Hepatocyte (in vitro differentiated cells): ENCODE data around the gene KDM4C. TPM values are rescaled to one million over a fixed set of nuclear protein-coding genes. Genes with fewer than 3 reads are reported as not detected.

Experiments used
- DNase-seq: peaks from one replicate; pipeline ENCODE4 v3.0.0-alpha.2; 2016; ENCODE audit warnings: low spot score
- H2AFZ ChIP-seq: fragments of 200-600 bp; sonication (generic); 2 replicates; pipeline ENCODE4 v1.6.0; 2016; ENCODE audit warnings: antibody characterized with exemption, mild to moderate bottlenecking
- H3K27ac ChIP-seq: fragments of 200-600 bp; sonication (generic); 2 replicates; pipeline ENCODE4 v1.5.1; 2016; ENCODE audit warnings: mild to moderate bottlenecking
- H3K27me3 ChIP-seq: fragments of 200-600 bp; sonication (generic); 2 replicates; pipeline ENCODE4 v1.6.1; 2016
- H3K36me3 ChIP-seq: fragments of 200-600 bp; sonication (generic); replicated peaks from 2 replicates; pipeline ENCODE4 v1.5.1; 2016; ENCODE audit warnings: low read depth; ENCODE audit not compliant: insufficient read depth
- H3K4me1 ChIP-seq: fragments of 200-600 bp; sonication (generic); 2 replicates; pipeline ENCODE4 v1.5.1; 2016; ENCODE audit warnings: mild to moderate bottlenecking, moderate library complexity; ENCODE audit not compliant: insufficient read depth
- H3K4me2 ChIP-seq: fragments of 200-600 bp; sonication (generic); 2 replicates; pipeline ENCODE4 v1.6.0; 2016
- H3K4me3 ChIP-seq: fragments of 200-600 bp; sonication (generic); 2 replicates; pipeline ENCODE4 v1.5.1; 2016; ENCODE audit warnings: mild to moderate bottlenecking
- H3K79me2 ChIP-seq: fragments of 200-600 bp; sonication (generic); 2 replicates; pipeline ENCODE4 v1.6.0; 2017; ENCODE audit warnings: mild to moderate bottlenecking
- H3K9me2 ChIP-seq: fragments of 200-600 bp; sonication (generic); replicated peaks from 2 replicates; pipeline ENCODE4 v1.6.0; 2017; ENCODE audit warnings: mild to moderate bottlenecking; ENCODE audit not compliant: insufficient read depth
- H3K9me3 ChIP-seq: fragments of 200-600 bp; sonication (generic); 2 replicates; pipeline ENCODE4 v1.5.1; 2016; ENCODE audit warnings: low read depth, mild to moderate bottlenecking
- H4K20me1 ChIP-seq: fragments of 200-600 bp; sonication (generic); 2 replicates; pipeline ENCODE4 v1.6.0; 2016; ENCODE audit warnings: mild to moderate bottlenecking; ENCODE audit not compliant: insufficient read depth, poor library complexity, severe bottlenecking
- CTCF ChIP-seq: fragments of 200-600 bp; sonication (generic); IDR thresholded peaks from 2 replicates; pipeline ENCODE4 v1.5.1; 2016; ENCODE audit warnings: antibody characterized with exemption, mild to moderate bottlenecking; ENCODE audit not compliant: poor library complexity
- EZH2 ChIP-seq: fragments of 200-600 bp; sonication (generic); IDR thresholded peaks from 2 replicates; pipeline ENCODE4 v1.6.1; 2016; ENCODE audit warnings: antibody characterized with exemption, mild to moderate bottlenecking, borderline replicate concordance
- EZH2phosphoT487 ChIP-seq: fragments of 200-600 bp; sonication (generic); IDR thresholded peaks from one replicate; pipeline ENCODE4 v1.6.1; 2018; ENCODE audit warnings: antibody characterized with exemption, mild to moderate bottlenecking, low read depth, moderate library complexity; ENCODE audit not compliant: unreplicated experiment, severe bottlenecking
- WGBS: methylation state at CpG from one replicate; pipeline ENCODE4 v1.1.6; 2016; ENCODE audit warnings: low lambda C conversion rate; ENCODE audit errors: missing lambda C conversion rate; 5-methylcytosine and 5-hydroxymethylcytosine counted together
- polyA plus RNA-seq: library from polyadenylated mRNA; unstranded; fragments of >200 nt; fragmentation: Nextera tagmentation; extraction: Ambion mirVana; gene quantifications from 2 replicates; pipeline ENCODE4 v1.2.1, GENCODE V29; 2016
- total RNA-seq: library from RNA; depleted of rRNA; stranded (reverse); fragments of >200 nt; gene quantifications from 2 replicates; pipeline ENCODE4 v1.2.3, GENCODE V29; 2014

Gene KDM4C
- total and polyA plus RNA-seq, 2 experiments from 2014 or later: 16.1 to 28.7 TPM

GRCh38 chr9:7097785-7098752 lies 340.3 kb downstream of the KDM4C start:
- Histone ChIP-seq H3K4me3 (no peak overlapping the region), H3K79me2 (no peaks in the 10 kb centered on the region), H3K9me2 (no peaks in the 10 kb centered on the region), H2AFZ (no peak overlapping the region), H3K4me2 (no peak overlapping the region), H3K27ac (no peak overlapping the region), H4K20me1 (no peaks in the 10 kb centered on the region), H3K36me3 (no peaks in the 10 kb centered on the region), H3K9me3 (no peaks in the 10 kb centered on the region), H3K4me1 (no peaks in the 10 kb centered on the region), H3K27me3 (no peaks in the 10 kb centered on the region)
- WGBS: 98% methylated on average over 3 of the region's 3 CpGs
- no peak for DNase-seq
- TF ChIP-seq EZH2: no peak
- no peak for TF ChIP-seq EZH2phosphoT487
- no peak for TF ChIP-seq CTCF

GRCh38 chr9:7103367-7103766 lies 345.6 kb downstream of the KDM4C start:
- Histone ChIP-seq H3K27me3 (no peaks in the 10 kb centered on the region), H3K9me3 (no peaks in the 10 kb centered on the region), H3K27ac (no peak overlapping the region), H3K36me3 (no peaks in the 10 kb centered on the region), H3K4me1 (no peaks in the 10 kb centered on the region), H3K9me2 (no peaks in the 10 kb centered on the region), H4K20me1 (no peaks in the 10 kb centered on the region), H3K79me2 (no peaks in the 10 kb centered on the region), H2AFZ (no peak overlapping the region), H3K4me3 (no peak overlapping the region), H3K4me2 (no peak overlapping the region)
- no peak for DNase-seq
- TF ChIP-seq EZH2 (no peak), CTCF (no peak), EZH2phosphoT487 (no peak)
- WGBS: 84% methylated on average over 7 of the region's 7 CpGs

- Histone ChIP-seq H4K20me1 (no peaks in the 10 kb centered on the region), H3K27ac (no peak overlapping the region), H3K4me3 (no peak overlapping the region), H3K4me2 (no peak overlapping the region), H3K79me2 (no peaks in the 10 kb centered on the region), H3K4me1 (no peaks in the 10 kb centered on the region), H2AFZ (no peak overlapping the region), H3K9me2 (no peaks in the 10 kb centered on the region), H3K36me3 (no peaks in the 10 kb centered on the region), H3K27me3 (no peaks in the 10 kb centered on the region), H3K9me3 (no peaks in the 10 kb centered on the region)
- no peak for DNase-seq
- 71% methylated on average over 6 of the region's 6 CpGs for WGBS
- TF ChIP-seq EZH2 (no peak), CTCF (no peak), EZH2phosphoT487 (no peak)
Observed at GRCh38 chr9:7103771-7104170, 346.0 kb downstream of the KDM4C start.
